ENCODE results near the gene ELOVL2.

GRCh38 chr6:11025921-11026635 is 18.0 kb downstream of the ELOVL2 start:
- TF ChIP-seq CTCF (IDR thresholded peaks at IDR 0.05) (no peak), EZH2 (IDR thresholded peaks at IDR 0.05; ENCODE audit: borderline replicate concordance, insufficient read depth, low read depth, low read length, poor library complexity, severe bottlenecking) (no peak)

Data from B cell (primary cell).